HepG2 (cell line): ENCODE data around the gene CUL9. TPM values are rescaled to one million over a fixed set of nuclear protein-coding genes. Genes with fewer than 3 reads are reported as not detected.
A peak's percentile ranks its signal among the peaks of the same experiment; 100 is the strongest.

ENCODE experiments used
- BRD4 ChIP-seq: sonication (generic); formaldehyde crosslinking; IDR thresholded peaks from 2 replicates; pipeline ENCODE4 v1.4.0; 2020; ENCODE audit warnings: missing genetic modification reagents
- HMGXB4 ChIP-seq, 2 experiments: sonication (generic) in 1 of 2; formaldehyde crosslinking in 1 of 2; IDR thresholded peaks; 2 replicates each; pipeline versions ENCODE4 v1.4.0 to v1.6.1; 2018 to 2020; ENCODE audit warnings: missing genetic modification reagents in 2 of 2, borderline replicate concordance in 1 of 2, low read depth in 1 of 2, mild to moderate bottlenecking in 1 of 2, missing biosample characterization in 1 of 2
- HNRNPLL ChIP-seq: fragments of 200-400 bp; formaldehyde crosslinking; IDR thresholded peaks from 2 replicates; pipeline ENCODE4 v1.6.1; 2017; ENCODE audit warnings: mild to moderate bottlenecking, low read depth, low read length; ENCODE audit not compliant: poor library complexity, severe bottlenecking
- ISX ChIP-seq: sonication (generic); formaldehyde crosslinking; conservative IDR thresholded peaks from 2 replicates; pipeline ENCODE4 v1.5.0; 2020; ENCODE audit warnings: missing genetic modification reagents
- MAFK ChIP-seq, 2 experiments: IDR thresholded peaks in 1 of 2; conservative IDR thresholded peaks in 1 of 2; 2 replicates each; pipeline ENCODE4 v1.6.1; 2011; ENCODE audit warnings: improper control_type of control experiment in 2 of 2, low read length in 2 of 2
- NFATC3 ChIP-seq: sonication (generic); formaldehyde crosslinking; IDR thresholded peaks from 2 replicates; pipeline ENCODE4 v1.5.1; 2020; ENCODE audit warnings: mild to moderate bottlenecking, missing genetic modification reagents
- NFYC ChIP-seq: IDR thresholded peaks from 2 replicates; pipeline ENCODE4 v1.6.1; 2016; ENCODE audit warnings: missing genetic modification reagents, missing compliant biosample characterization
- NR3C1 ChIP-seq: sonication (generic); formaldehyde crosslinking; IDR thresholded peaks from 2 replicates; pipeline ENCODE4 v1.4.0; 2020; ENCODE audit warnings: missing genetic modification reagents
- REL ChIP-seq: sonication (generic); formaldehyde crosslinking; conservative IDR thresholded peaks from 2 replicates; pipeline ENCODE4 v1.8.0; 2022; ENCODE audit warnings: mild to moderate bottlenecking, missing genetic modification reagents, moderate library complexity
- SKI ChIP-seq: fragments of 450-650 bp; IDR thresholded peaks from one replicate; pipeline ENCODE4 v1.6.1; 2018; ENCODE audit warnings: mild to moderate bottlenecking; ENCODE audit not compliant: partially characterized antibody
- SNAPC2 ChIP-seq: sonication (generic); formaldehyde crosslinking; IDR thresholded peaks from 2 replicates; pipeline ENCODE4 v1.8.1; 2022; ENCODE audit warnings: mild to moderate bottlenecking, missing genetic modification reagents
- SRSF4 ChIP-seq: fragments of 200-400 bp; formaldehyde crosslinking; IDR thresholded peaks from one replicate; pipeline ENCODE4 v1.6.1; 2018; ENCODE audit warnings: mild to moderate bottlenecking, low read depth, low read length, moderate library complexity; ENCODE audit not compliant: poor library complexity, severe bottlenecking
- SRSF9 ChIP-seq: fragments of 200-400 bp; formaldehyde crosslinking; IDR thresholded peaks from 2 replicates; pipeline ENCODE4 v1.6.1; 2018; ENCODE audit warnings: borderline replicate concordance, mild to moderate bottlenecking, low read depth, low read length; ENCODE audit not compliant: insufficient read depth, poor library complexity, severe bottlenecking
- ZNF549 ChIP-seq: sonication (generic); formaldehyde crosslinking; IDR thresholded peaks from 2 replicates; pipeline ENCODE4 v1.5.0; 2020; ENCODE audit warnings: missing genetic modification reagents
- ZNF572 ChIP-seq: sonication (generic); formaldehyde crosslinking; IDR thresholded peaks from 2 replicates; pipeline ENCODE4 v1.5.1; 2020; ENCODE audit warnings: mild to moderate bottlenecking, missing genetic modification reagents
- polyA plus RNA-seq, 8 experiments: library from polyadenylated mRNA; depleted of rRNA in 3 of 8; stranded (reverse) in 7 of 8; unstranded in 1 of 8; fragments of >200 nt; fragmentation: Illumina TruSeq in 4 of 8; extraction: Trizol in 4 of 8; gene quantifications; 2 replicates each; pipeline versions ENCODE4 v1.2.1 to v1.2.3, GENCODE V29; 2011 to 2016; ENCODE audit warnings: low read depth in 4 of 8, missing spikeins in 1 of 8, mixed read lengths in 1 of 8; ENCODE audit not compliant: insufficient read depth in 1 of 8
- total RNA-seq, 5 experiments: library from RNA; depleted of rRNA; stranded (reverse); fragments of >200 nt; fragmentation: Illumina TruSeq; extraction: Trizol; gene quantifications; 2 replicates each; pipeline ENCODE4 v1.2.3, GENCODE V29; 2016; ENCODE audit warnings: low read depth in 1 of 5
- TF ChIP-seq, protein P1 (sequence below), 2 experiments: sonication (generic) in 1 of 2; formaldehyde crosslinking in 1 of 2; IDR thresholded peaks; 2 replicates each; pipeline versions ENCODE4 v1.5.1 to v1.6.1; 2011 to 2020; ENCODE audit warnings: borderline replicate concordance in 1 of 2, low read depth in 1 of 2, low read length in 1 of 2, mild to moderate bottlenecking in 1 of 2, missing genetic modification reagents in 1 of 2, moderate library complexity in 1 of 2
- TF ChIP-seq, protein P2 (sequence below): IDR thresholded peaks from 2 replicates; pipeline ENCODE4 v1.4.0; 2020; ENCODE audit warnings: mild to moderate bottlenecking, missing genetic modification reagents
- TF ChIP-seq, protein P3 (sequence below): sonication (generic); formaldehyde crosslinking; IDR thresholded peaks from 2 replicates; pipeline ENCODE4 v1.5.1; 2020; ENCODE audit warnings: mild to moderate bottlenecking, missing genetic modification reagents, borderline replicate concordance

Gene CUL9
- total and polyA plus RNA-seq, 2 of the 13 experiments (the other 11 are each of a cell fraction or from before 2014, with no cell fraction given): 11.4 to 13.7 TPM

- TF ChIP-seq HMGXB4 (CRISPR knock-in tag; IDR thresholded peaks at IDR 0.05; ENCODE audit: borderline replicate concordance in 1 of 2, low read depth in 1 of 2): peak; percentile 89 to 95
- TF ChIP-seq SRSF4: no peak
- no peak for TF ChIP-seq REL (CRISPR knock-in tag)
- TF ChIP-seq SKI: no peak
- no peak for TF ChIP-seq SNAPC2 (CRISPR knock-in tag)
- TF ChIP-seq SRSF9: no peak
- TF ChIP-seq, protein P1, sequence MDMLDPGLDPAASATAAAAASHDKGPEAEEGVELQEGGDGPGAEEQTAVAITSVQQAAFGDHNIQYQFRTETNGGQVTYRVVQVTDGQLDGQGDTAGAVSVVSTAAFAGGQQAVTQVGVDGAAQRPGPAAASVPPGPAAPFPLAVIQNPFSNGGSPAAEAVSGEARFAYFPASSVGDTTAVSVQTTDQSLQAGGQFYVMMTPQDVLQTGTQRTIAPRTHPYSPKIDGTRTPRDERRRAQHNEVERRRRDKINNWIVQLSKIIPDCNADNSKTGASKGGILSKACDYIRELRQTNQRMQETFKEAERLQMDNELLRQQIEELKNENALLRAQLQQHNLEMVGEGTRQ (IDR thresholded peaks at IDR 0.05; ENCODE audit: low read depth, low read length): no peak
- TF ChIP-seq, protein P1 (CRISPR knock-in tag; IDR thresholded peaks at IDR 0.05; ENCODE audit: borderline replicate concordance): no peak
- TF ChIP-seq HNRNPLL: no peak
- TF ChIP-seq, protein P2, sequence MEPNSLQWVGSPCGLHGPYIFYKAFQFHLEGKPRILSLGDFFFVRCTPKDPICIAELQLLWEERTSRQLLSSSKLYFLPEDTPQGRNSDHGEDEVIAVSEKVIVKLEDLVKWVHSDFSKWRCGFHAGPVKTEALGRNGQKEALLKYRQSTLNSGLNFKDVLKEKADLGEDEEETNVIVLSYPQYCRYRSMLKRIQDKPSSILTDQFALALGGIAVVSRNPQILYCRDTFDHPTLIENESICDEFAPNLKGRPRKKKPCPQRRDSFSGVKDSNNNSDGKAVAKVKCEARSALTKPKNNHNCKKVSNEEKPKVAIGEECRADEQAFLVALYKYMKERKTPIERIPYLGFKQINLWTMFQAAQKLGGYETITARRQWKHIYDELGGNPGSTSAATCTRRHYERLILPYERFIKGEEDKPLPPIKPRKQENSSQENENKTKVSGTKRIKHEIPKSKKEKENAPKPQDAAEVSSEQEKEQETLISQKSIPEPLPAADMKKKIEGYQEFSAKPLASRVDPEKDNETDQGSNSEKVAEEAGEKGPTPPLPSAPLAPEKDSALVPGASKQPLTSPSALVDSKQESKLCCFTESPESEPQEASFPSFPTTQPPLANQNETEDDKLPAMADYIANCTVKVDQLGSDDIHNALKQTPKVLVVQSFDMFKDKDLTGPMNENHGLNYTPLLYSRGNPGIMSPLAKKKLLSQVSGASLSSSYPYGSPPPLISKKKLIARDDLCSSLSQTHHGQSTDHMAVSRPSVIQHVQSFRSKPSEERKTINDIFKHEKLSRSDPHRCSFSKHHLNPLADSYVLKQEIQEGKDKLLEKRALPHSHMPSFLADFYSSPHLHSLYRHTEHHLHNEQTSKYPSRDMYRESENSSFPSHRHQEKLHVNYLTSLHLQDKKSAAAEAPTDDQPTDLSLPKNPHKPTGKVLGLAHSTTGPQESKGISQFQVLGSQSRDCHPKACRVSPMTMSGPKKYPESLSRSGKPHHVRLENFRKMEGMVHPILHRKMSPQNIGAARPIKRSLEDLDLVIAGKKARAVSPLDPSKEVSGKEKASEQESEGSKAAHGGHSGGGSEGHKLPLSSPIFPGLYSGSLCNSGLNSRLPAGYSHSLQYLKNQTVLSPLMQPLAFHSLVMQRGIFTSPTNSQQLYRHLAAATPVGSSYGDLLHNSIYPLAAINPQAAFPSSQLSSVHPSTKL: peak; percentile 48
- TF ChIP-seq NFATC3 (CRISPR knock-in tag): 0 out of 2 replicates have a peak, but pooled peaks have one; percentile 59
- no peak for TF ChIP-seq ZNF549 (CRISPR knock-in tag)
- TF ChIP-seq, protein P3, sequence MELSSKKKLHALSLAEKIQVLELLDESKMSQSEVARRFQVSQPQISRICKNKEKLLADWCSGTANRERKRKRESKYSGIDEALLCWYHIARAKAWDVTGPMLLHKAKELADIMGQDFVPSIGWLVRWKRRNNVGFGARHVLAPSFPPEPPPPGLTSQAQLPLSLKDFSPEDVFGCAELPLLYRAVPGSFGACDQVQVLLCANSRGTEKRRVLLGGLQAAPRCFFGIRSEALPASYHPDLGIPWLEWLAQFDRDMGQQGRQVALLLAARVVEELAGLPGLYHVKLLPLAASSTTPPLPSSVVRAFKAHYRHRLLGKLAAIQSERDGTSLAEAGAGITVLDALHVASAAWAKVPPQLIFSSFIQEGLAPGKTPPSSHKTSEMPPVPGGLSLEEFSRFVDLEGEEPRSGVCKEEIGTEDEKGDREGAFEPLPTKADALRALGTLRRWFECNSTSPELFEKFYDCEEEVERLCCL (CRISPR knock-in tag): 0 out of 2 replicates have a peak, but pooled peaks have one; percentile 24
- TF ChIP-seq NR3C1 (CRISPR knock-in tag): no peak
- no peak for TF ChIP-seq MAFK (conservative IDR thresholded peaks at IDR 0.05 in 1 of 2, IDR thresholded peaks at IDR 0.05 in 1 of 2; ENCODE audit: low read length in 2 of 2)
- TF ChIP-seq ZNF572 (CRISPR knock-in tag): 0 out of 2 replicates have a peak, but pooled peaks have one; percentile 12
- TF ChIP-seq BRD4: 0 out of 2 replicates have a peak, but pooled peaks have one; percentile 14
- TF ChIP-seq ISX (CRISPR knock-in tag): no peak
- TF ChIP-seq NFYC (CRISPR knock-in tag): no peak
Observed at GRCh38 chr6:43263314-43264178, 81.5 kb downstream of the CUL9 start (continued).
